NT2/D1 (cell line): ENCODE data around the gene C19orf67.
A peak's percentile ranks its signal among the peaks of the same experiment; 100 is the strongest.

ENCODE experiments used
- DNase-seq: peaks from one replicate; pipeline ENCODE4 v3.0.0-alpha.2; 2011; ENCODE audit warnings: low read depth, low spot score
- H3K27me3 ChIP-seq: 2 replicates; pipeline ENCODE4 v1.6.0; 2011; ENCODE audit warnings: mild to moderate bottlenecking; ENCODE audit not compliant: insufficient read length, insufficient read depth
- H3K36me3 ChIP-seq: 2 replicates; pipeline ENCODE4 v1.6.1; 2011; ENCODE audit warnings: mild to moderate bottlenecking, low read length, mixed read lengths; ENCODE audit not compliant: insufficient read depth, insufficient read length
- H3K4me1 ChIP-seq: 2 replicates; pipeline ENCODE4 v1.5.1; 2011; ENCODE audit not compliant: insufficient read depth, insufficient read length
- H3K4me3 ChIP-seq: 2 replicates; pipeline ENCODE4 v1.5.1; 2011; ENCODE audit warnings: low read depth; ENCODE audit not compliant: insufficient read length
- H3K9ac ChIP-seq: 2 replicates; pipeline ENCODE4 v1.6.0; 2011; ENCODE audit warnings: low read depth; ENCODE audit not compliant: insufficient read length
- H3K9me3 ChIP-seq: 2 replicates; pipeline ENCODE4 v1.5.1; 2011; ENCODE audit warnings: mild to moderate bottlenecking, low read length; ENCODE audit not compliant: insufficient read depth
- SUZ12 ChIP-seq: IDR thresholded peaks from 2 replicates; pipeline ENCODE4 v1.6.1; 2011; ENCODE audit not compliant: insufficient read length, insufficient read depth; ENCODE audit errors: extremely low read depth
- YY1 ChIP-seq: IDR thresholded peaks from 2 replicates; pipeline ENCODE4 v1.6.1; 2011; ENCODE audit not compliant: insufficient read length, insufficient read depth
- ZNF274 ChIP-seq: IDR thresholded peaks from 2 replicates; pipeline ENCODE4 v1.6.1; 2011; ENCODE audit warnings: mild to moderate bottlenecking, low read depth, low read length

Gene C19orf67

DNA sequence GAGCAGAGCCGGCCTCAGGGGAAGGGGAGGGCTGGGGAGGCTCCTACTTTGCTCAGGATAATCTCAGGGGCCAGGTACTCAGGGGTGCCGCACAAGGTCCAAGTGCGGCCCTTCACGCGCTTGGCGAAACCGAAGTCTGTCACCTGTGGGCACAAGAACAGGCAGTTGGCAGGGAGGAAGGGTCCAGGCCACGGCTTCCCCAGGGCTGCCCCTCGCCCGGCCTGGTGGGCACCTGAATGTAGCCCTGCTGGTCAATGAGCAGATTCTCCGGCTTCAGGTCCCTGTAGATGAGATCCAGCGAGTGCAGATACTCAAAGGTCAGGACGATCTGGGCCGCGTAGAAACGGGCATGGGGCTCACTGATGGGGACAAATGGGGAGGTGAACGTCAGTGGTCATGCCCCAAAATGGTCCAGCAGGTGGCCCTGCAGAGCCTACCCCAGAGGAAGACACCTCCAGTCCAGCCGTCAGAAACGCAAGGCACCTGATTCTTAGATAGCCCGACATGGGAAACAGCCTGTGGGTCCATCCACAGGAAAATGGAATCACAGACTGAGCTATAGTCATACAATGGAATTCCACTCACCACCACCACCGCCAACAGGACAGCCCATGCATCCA, 12.1 kb upstream of the C19orf67 start:
- Histone ChIP-seq H3K27me3 (no peaks in the 10 kb centered on the region), H3K4me3 (no peak overlapping the region), H3K9ac (no peak overlapping the region), H3K4me1 (no peaks in the 10 kb centered on the region), H3K9me3 (peaks cover 10% of the 10 kb centered on the region), H3K36me3 (peaks cover 41% of the 10 kb centered on the region)
- TF ChIP-seq ZNF274, result no peak
- no peak for DNase-seq

DNA sequence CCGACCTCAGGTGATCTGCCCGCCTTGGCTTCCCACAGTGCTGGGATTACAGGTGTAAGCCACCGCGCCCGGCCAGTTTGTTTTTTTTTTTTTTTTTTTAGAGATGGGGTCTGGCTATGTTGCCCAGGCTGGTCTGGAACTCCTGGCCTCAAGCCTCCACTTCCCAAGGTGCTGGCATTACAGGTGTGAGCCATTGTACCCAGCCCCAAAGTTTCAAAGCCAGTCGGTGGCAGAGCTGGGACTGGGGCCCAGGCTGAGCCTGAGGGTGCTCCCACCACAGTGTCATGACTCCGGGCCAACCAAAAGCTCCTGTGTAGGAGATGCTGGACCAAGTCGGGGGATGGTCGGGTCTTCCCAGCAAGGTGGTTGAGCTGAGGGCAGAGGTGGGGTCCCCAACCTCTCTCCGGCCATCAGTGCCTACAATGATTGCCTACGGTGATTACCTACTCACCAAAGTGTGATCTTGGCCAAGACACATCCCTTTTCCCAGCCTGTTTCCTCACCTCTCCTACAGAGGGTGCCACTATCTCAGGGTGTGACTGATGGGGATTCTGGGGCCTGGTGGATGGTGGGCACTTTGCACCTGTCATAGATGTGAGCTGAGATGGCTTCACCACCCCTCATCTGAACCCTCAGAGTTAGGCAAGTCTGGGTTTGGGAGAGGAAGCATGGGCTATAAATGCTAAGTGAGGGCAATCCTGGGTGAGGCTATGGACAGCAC, 10.8 kb upstream of the C19orf67 start:
- Histone ChIP-seq H3K9ac (no peak overlapping the region), H3K4me3 (no peak overlapping the region), H3K9me3 (peaks cover 10% of the 10 kb centered on the region), H3K27me3 (no peaks in the 10 kb centered on the region), H3K4me1 (no peaks in the 10 kb centered on the region), H3K36me3 (peaks cover 33% of the 10 kb centered on the region)
- no peak for TF ChIP-seq ZNF274
- TF ChIP-seq SUZ12, result no peak
- no peak for TF ChIP-seq YY1
- DNase-seq, result no peak

DNA sequence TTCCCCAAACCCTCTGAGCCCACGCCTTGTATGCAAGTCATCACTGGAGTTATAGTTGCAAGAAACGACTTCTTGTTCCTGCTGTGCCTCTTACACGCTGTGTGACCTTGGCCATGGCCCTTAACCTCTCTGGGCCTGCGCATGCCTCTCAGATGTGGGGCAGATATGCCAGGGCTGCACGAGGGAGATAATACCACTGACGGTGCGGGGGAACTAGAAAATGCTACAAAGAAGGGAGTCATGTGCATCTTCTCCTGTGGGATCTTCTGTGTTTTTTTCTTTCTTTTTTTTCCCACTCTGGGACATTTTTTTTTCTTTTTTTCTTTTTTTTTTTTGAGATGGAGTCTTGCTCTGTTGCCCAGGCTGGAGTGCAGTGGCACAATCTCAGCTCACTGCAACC, 9.3 kb upstream of the C19orf67 start:
- peaks cover 10% of the 10 kb centered on the region for H3K9me3 ChIP-seq

DNA sequence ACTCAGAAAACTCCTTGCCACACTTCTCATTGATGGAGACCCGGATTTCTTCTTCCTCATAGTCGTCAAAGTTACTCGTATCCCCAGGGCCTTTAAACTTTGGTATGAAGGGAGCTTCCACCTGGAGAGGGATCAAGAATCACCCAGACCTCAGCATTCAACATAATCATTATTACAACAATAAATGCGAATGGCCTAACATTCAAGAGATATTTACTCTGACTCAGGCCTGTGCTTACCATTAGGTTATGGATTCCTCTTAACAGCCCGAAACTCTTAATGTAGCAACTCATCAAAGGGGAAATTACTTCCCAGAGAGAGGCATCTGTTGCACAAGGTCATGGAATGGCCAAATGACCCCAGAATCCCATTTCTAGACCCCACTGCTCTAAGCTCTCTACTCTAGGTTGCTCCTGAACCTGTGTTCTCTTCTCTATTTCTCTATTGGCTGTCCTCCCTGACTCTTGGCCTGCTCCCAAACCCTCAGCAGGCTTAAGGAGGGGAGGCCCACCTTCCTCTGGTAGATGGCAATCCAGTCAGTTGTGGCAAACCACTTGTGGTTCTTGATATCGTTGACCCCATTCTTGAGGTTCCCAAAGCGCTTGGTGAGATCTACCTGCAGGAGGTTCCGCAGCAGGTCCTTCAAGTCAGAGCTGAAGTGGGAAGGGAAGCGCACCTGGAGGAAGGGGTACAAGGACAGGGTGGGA, 7.7 kb upstream of the C19orf67 start:
- no peak overlapping the region for H3K9ac ChIP-seq
- TF ChIP-seq ZNF274, result no peak
- no peak for TF ChIP-seq YY1
- TF ChIP-seq SUZ12, result no peak
- H3K9me3 ChIP-seq, result peaks cover 10% of the 10 kb centered on the region
- peaks cover 6% of the 10 kb centered on the region for H3K4me1 ChIP-seq
- H3K4me3 ChIP-seq, result no peak overlapping the region
- H3K36me3 ChIP-seq, result peaks cover 30% of the 10 kb centered on the region
- no peaks in the 10 kb centered on the region for H3K27me3 ChIP-seq
- no peak for DNase-seq

More for the DNA sequence above, 9.3 kb upstream of the C19orf67 start:
- Histone ChIP-seq H3K4me1 (no peaks in the 10 kb centered on the region), H3K4me3 (no peak overlapping the region), H3K27me3 (no peaks in the 10 kb centered on the region), H3K9ac (no peak overlapping the region), H3K36me3 (peaks cover 25% of the 10 kb centered on the region)
- no peak for TF ChIP-seq ZNF274
- no peak for TF ChIP-seq YY1
- TF ChIP-seq SUZ12, result no peak
- no peak for DNase-seq

DNA sequence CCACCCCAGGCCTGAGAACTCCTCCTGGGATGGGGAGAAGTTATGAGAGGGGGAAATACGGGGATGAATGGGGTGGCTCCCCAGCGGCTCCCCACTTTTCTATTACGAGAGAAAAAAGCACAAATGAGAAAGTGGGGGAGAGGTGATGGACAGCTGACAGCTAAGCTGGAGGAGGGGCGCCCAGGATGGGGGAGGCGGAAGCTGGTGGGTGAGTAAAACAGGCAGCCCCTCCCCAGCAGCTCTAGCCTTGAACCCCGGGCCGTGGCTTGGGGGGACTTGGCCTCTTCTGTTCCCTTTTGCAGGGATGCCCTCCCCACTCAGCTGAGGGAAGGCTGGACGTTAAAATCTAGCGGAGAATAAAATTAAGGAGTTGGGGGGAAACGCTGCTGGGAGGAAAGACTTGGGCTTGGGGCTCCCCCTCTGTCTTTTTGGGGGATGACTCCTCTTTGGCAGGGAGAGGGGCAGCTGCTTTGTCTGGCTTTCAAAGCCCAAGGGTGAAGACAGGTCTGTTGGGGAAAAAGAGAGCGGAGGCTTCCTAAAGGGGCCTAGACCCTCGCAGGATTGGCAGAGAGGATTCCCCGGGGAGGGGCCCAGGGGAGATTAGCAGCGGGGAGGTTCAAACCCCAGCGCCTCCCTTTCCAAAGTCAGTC, 6.4 kb upstream of the C19orf67 start:
- Histone ChIP-seq H3K4me3 (peak overlapping the region; percentile 54), H3K4me1 (peaks cover 6% of the 10 kb centered on the region), H3K9me3 (peaks cover 10% of the 10 kb centered on the region), H3K36me3 (peaks cover 30% of the 10 kb centered on the region), H3K27me3 (no peaks in the 10 kb centered on the region), H3K9ac (peak overlapping the region; percentile 81)
- TF ChIP-seq SUZ12 (no peak), YY1 (no peak), ZNF274 (no peak)
- no peak for DNase-seq

DNA sequence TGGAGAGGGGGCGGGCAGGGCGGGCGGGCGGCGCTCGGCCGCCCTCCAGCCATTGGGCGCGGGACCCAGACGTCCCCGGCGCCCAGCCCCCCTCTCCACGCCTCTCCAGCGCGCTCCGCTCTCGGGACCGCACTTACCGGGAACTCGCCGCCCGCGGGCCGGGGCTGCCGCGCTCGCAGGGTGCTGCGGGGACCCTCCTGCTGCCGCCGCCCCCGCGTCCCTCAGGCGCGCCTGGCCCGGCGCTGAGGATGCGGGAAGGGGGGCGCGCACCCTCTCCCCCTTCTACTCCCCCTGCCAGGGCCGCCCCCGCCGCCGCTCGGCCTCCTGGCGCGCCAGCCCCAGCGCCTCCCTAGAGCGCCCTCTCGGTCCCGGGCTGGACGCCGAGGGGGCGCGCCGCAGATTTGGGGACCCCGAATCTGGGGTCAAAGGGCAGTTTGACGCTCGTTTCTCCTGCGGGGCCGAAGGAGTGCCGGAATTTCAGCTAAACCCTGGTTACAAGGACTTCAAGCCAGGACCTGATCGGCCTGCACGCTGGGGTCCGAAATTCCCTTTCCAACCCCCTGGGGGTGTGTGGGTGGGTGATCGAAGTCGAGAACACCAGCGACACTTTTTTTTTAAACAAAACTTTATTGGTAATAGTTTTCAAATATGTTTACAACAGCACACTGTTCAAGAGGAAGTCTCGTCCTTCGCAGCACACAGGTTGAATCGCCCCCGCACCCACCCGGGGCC, 5.7 kb upstream of the C19orf67 start:
- peaks cover 6% of the 10 kb centered on the region for H3K4me1 ChIP-seq
- H3K4me3 ChIP-seq, result peak overlapping the region; percentile 54
- DNase-seq, result no peak
- no peak for TF ChIP-seq SUZ12
- TF ChIP-seq ZNF274, result no peak
- no peak for TF ChIP-seq YY1
- peak overlapping the region; percentile 81 for H3K9ac ChIP-seq
- peaks cover 28% of the 10 kb centered on the region for H3K36me3 ChIP-seq
- no peaks in the 10 kb centered on the region for H3K27me3 ChIP-seq
- peaks cover 10% of the 10 kb centered on the region for H3K9me3 ChIP-seq
